HEK293T (cell line): Measurements from ENCODE around the gene ZNF821.

Experiments
- CTCF ChIA-PET: fragments of 350-600 bp; formaldehyde crosslinking; extraction: SDS; loops from one replicate; lab custom pipeline; 2021; ENCODE audit warnings: antibody characterized with exemption, inconsistent platforms; lab: Yijun Ruan, JAX
- POLR2A ChIA-PET: fragments of 350-600 bp; formaldehyde crosslinking; extraction: SDS; loops from one replicate; lab custom pipeline; 2020; ENCODE audit warnings: antibody characterized with exemption, inconsistent platforms; lab: Yijun Ruan, JAX
- DNase-seq: peaks from one replicate; pipeline ENCODE4 v3.0.0; 2012; ENCODE audit warnings: mixed read lengths; ENCODE audit errors: extremely low spot score
- ARNT ChIP-seq: fragments of 450-650 bp; IDR thresholded peaks from 2 replicates; pipeline ENCODE4 v1.6.1; 2017; ENCODE audit warnings: mild to moderate bottlenecking
- BHLHE40 ChIP-seq: fragments of 450-650 bp; IDR thresholded peaks from 2 replicates; pipeline ENCODE4 v1.6.1; 2016; ENCODE audit warnings: mild to moderate bottlenecking, moderate library complexity, borderline replicate concordance
- CTBP1 ChIP-seq: fragments of 450-650 bp; IDR thresholded peaks from 2 replicates; pipeline ENCODE4 v1.6.1; 2016; ENCODE audit warnings: borderline replicate concordance
- ELF4 ChIP-seq: fragments of 450-650 bp; IDR thresholded peaks from 2 replicates; pipeline ENCODE4 v1.6.1; 2017; ENCODE audit warnings: antibody characterized with exemption
- FOXA1 ChIP-seq: fragments of 450-650 bp; IDR thresholded peaks from 2 replicates; pipeline ENCODE4 v1.6.1; 2016; ENCODE audit warnings: mild to moderate bottlenecking
- FOXK2 ChIP-seq: fragments of 450-650 bp; IDR thresholded peaks from 2 replicates; pipeline ENCODE4 v1.6.1; 2016; ENCODE audit warnings: mild to moderate bottlenecking
- FOXM1 ChIP-seq: fragments of 450-650 bp; IDR thresholded peaks from 2 replicates; pipeline ENCODE4 v1.6.1; 2017; ENCODE audit warnings: mild to moderate bottlenecking, borderline replicate concordance
- HDGF ChIP-seq: fragments of 450-650 bp; IDR thresholded peaks from 2 replicates; pipeline ENCODE4 v1.6.1; 2017; ENCODE audit warnings: antibody characterized with exemption, borderline replicate concordance
- L3MBTL2 ChIP-seq: fragments of 450-650 bp; conservative IDR thresholded peaks from 2 replicates; pipeline ENCODE4 v1.6.1; 2016; ENCODE audit warnings: mild to moderate bottlenecking
- LEF1 ChIP-seq: fragments of 450-650 bp; IDR thresholded peaks from 2 replicates; pipeline ENCODE4 v1.6.1; 2017; ENCODE audit warnings: mild to moderate bottlenecking, borderline replicate concordance
- NFRKB ChIP-seq: fragments of 450-650 bp; IDR thresholded peaks from 2 replicates; pipeline ENCODE4 v1.6.1; 2016; ENCODE audit warnings: mild to moderate bottlenecking, moderate library complexity
- PKNOX1 ChIP-seq: fragments of 450-650 bp; IDR thresholded peaks from 2 replicates; pipeline ENCODE4 v1.6.1; 2016
- SP1 ChIP-seq: fragments of 450-650 bp; IDR thresholded peaks from 2 replicates; pipeline ENCODE4 v1.6.1; 2017
- SUZ12 ChIP-seq: fragments of 450-650 bp; IDR thresholded peaks from 2 replicates; pipeline ENCODE4 v1.6.1; 2016; ENCODE audit warnings: mild to moderate bottlenecking
- TARDBP ChIP-seq: fragments of 450-650 bp; IDR thresholded peaks from 2 replicates; pipeline ENCODE4 v1.6.1; 2016
- ZNF384 ChIP-seq: fragments of 450-650 bp; IDR thresholded peaks from 2 replicates; pipeline ENCODE4 v1.6.1; 2016

Gene ZNF821

GRCh38 chr16:71883168-71883848 lies 674 bp downstream of the ZNF821 start:
- CTCF ChIA-PET, result interaction anchor here (0.7 to 2.4 kb wide), 13 partner anchors 9 to 91 kb away, joined by 3 to 14 read pairs (median 3); partner anchors contain the start of gene ATXN1L

GRCh38 chr16:71882505-71883167 lies 1.3 kb downstream of the ZNF821 start:
- TF ChIP-seq CTBP1 (0 out of 2 replicates have a peak, but pooled peaks have one; percentile 14), FOXK2 (no peak)
- DNase-seq, result peak; percentile 69
- POLR2A ChIA-PET, result interaction anchor here (0.6 to 3.5 kb wide), 9 partner anchors 10 to 211 kb away, joined by 3 to 19 read pairs (median 4); partner anchors contain the start of genes AP1G1, ATXN1L, DHX38 and IST1
- CTCF ChIA-PET, result interaction anchor here (0.7 to 2.4 kb wide), 17 partner anchors 10 to 201 kb away, joined by 3 to 14 read pairs (median 3); partner anchors contain the start of gene ATXN1L

More at GRCh38 chr16:71883168-71883848, 674 bp downstream of the ZNF821 start:
- POLR2A ChIA-PET, result interaction anchor here (0.6 to 3.5 kb wide), 10 partner anchors 9 to 210 kb away, joined by 3 to 19 read pairs (median 4); partner anchors contain the start of genes AP1G1, ATXN1L, DHX38 and IST1
- TF ChIP-seq ARNT, result no peak
- no peak for TF ChIP-seq PKNOX1
- TF ChIP-seq ELF4, result no peak
- TF ChIP-seq BHLHE40, result no peak
- TF ChIP-seq FOXM1, result no peak
- no peak for TF ChIP-seq TARDBP
- no peak for TF ChIP-seq SUZ12
- TF ChIP-seq FOXA1, result no peak
- peak; percentile 30 for DNase-seq

- POLR2A ChIA-PET, result no interaction called here
- CTCF ChIA-PET, result no interaction called here
- TF ChIP-seq ELF4 (no peak), SP1 (no peak), ARNT (no peak), HDGF (no peak), BHLHE40 (no peak)
- no peak for DNase-seq
These were observed 3.8 kb downstream of the ZNF821 start for GRCh38 chr16:71880176-71880575.

- no peak for DNase-seq
- ChIA-PET CTCF (no interaction called here), POLR2A (interaction anchor here (1.0 kb wide), 1 partner anchor 70 kb away, joined by 3 read pairs; the partner anchor contains the start of gene AP1G1)
- no peak for TF ChIP-seq SUZ12
- TF ChIP-seq CTBP1, result no peak
- no peak for TF ChIP-seq SP1
- no peak for TF ChIP-seq FOXK2
- TF ChIP-seq TARDBP, result no peak
- no peak for TF ChIP-seq BHLHE40
- TF ChIP-seq PKNOX1, result no peak
- no peak for TF ChIP-seq HDGF
- TF ChIP-seq ARNT, result no peak
- no peak for TF ChIP-seq LEF1
- no peak for TF ChIP-seq ELF4
- no peak for TF ChIP-seq FOXM1
- TF ChIP-seq NFRKB, result no peak
- TF ChIP-seq L3MBTL2, result no peak
- TF ChIP-seq ZNF384, result no peak
- no peak for TF ChIP-seq FOXA1
These were observed 5.1 kb downstream of the ZNF821 start for GRCh38 chr16:71878911-71879310.

GRCh38 chr16:71873199-71873598 lies 10.8 kb downstream of the ZNF821 start:
- POLR2A ChIA-PET, result interaction anchor here (1.2 to 1.6 kb wide), 2 partner anchors 10 to 27 kb away, joined by 3 to 4 read pairs; no protein-coding TSS in a partner anchor
- TF ChIP-seq ELF4 (no peak), LEF1 (no peak)
- CTCF ChIA-PET, result interaction anchor here (3.2 kb wide), 1 partner anchor 10 kb away, joined by 14 read pairs; the partner anchor contains the start of gene ZNF821
- DNase-seq, result no peak

- CTCF ChIA-PET, result interaction anchor here (0.6 kb wide), 1 partner anchor 12 kb away, joined by 3 read pairs; no protein-coding TSS in a partner anchor
- TF ChIP-seq TARDBP (no peak), PKNOX1 (no peak), BHLHE40 (no peak), LEF1 (no peak), ELF4 (no peak), ZNF384 (no peak)
- no peak for DNase-seq
- POLR2A ChIA-PET, result interaction anchor here (1.2 kb wide), 1 partner anchor 11 kb away, joined by 3 read pairs; no protein-coding TSS in a partner anchor
These were observed 13.2 kb downstream of the ZNF821 start for GRCh38 chr16:71870818-71871217.
